ENCODE data around the gene TRPC4. TPM values are rescaled to one million over a fixed set of nuclear protein-coding genes. Genes with fewer than 3 reads are reported as not detected.

Gene TRPC4
- polyA plus RNA-seq, 1 donor from 2014 or later: 8.8 TPM

DNA sequence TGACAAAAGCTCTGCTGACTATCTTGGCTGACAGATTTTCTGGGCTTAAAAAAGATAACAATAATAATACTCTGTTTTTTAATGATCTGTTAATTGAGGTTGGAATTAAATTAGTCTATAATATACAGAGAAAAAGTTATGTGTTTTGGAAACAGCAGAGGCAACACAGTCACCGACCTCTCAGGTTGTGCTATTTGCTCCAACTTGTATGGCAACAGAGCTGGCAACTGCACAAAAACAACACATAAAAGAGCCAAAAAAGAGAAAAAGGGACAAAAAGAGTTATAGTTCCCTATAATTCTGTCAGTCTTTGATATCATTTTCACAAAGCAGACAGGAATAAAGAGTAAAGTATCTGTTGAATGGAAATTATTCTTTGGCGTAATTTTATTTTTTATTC lies 168.7 kb downstream of the TRPC4 start:
- Histone ChIP-seq H3K79me2 (replicated peaks; ENCODE audit: insufficient read depth, low read length) (no peaks in the 10 kb centered on the region), H3K4me3 (ENCODE audit: low read length) (no peak overlapping the region), H3F3A (ENCODE audit: insufficient read depth, low read length, poor library complexity, severe bottlenecking) (no peaks in the 10 kb centered on the region), H3K9me3 (ENCODE audit: low read length) (no peaks in the 10 kb centered on the region), H3K27me3 (ENCODE audit: insufficient read depth, low read depth, low read length) (no peaks in the 10 kb centered on the region), H3K9ac (ENCODE audit: low read length) (no peak overlapping the region), H4K20me1 (ENCODE audit: insufficient read depth) (no peaks in the 10 kb centered on the region), H2AFZ (ENCODE audit: low read depth, low read length) (no peak overlapping the region), H3K9me2 (ENCODE audit: insufficient read depth, low read length) (no peaks in the 10 kb centered on the region), H3K36me3 (ENCODE audit: insufficient read depth, low read length) (no peaks in the 10 kb centered on the region), H3K4me2 (ENCODE audit: low read length) (no peak overlapping the region), H3K27ac (ENCODE audit: low read length) (no peak overlapping the region)
- TF ChIP-seq SMC3 (conservative IDR thresholded peaks at IDR 0.05; ENCODE audit: poor library complexity) (no peak), EZH2 (IDR thresholded peaks at IDR 0.05; ENCODE audit: borderline replicate concordance, insufficient read depth, low read length, poor library complexity, severe bottlenecking) (no peak), EP300 (conservative IDR thresholded peaks at IDR 0.05; ENCODE audit: poor library complexity, severe bottlenecking) (no peak), TAF1 (IDR thresholded peaks at IDR 0.05; ENCODE audit: low read depth) (no peak), MXI1 (conservative IDR thresholded peaks at IDR 0.05; ENCODE audit: poor library complexity, severe bottlenecking) (no peak), RAD21 (conservative IDR thresholded peaks at IDR 0.05) (no peak), POLR2AphosphoS5 (IDR thresholded peaks at IDR 0.05) (no peak)
- TF ChIP-seq, protein P1, sequence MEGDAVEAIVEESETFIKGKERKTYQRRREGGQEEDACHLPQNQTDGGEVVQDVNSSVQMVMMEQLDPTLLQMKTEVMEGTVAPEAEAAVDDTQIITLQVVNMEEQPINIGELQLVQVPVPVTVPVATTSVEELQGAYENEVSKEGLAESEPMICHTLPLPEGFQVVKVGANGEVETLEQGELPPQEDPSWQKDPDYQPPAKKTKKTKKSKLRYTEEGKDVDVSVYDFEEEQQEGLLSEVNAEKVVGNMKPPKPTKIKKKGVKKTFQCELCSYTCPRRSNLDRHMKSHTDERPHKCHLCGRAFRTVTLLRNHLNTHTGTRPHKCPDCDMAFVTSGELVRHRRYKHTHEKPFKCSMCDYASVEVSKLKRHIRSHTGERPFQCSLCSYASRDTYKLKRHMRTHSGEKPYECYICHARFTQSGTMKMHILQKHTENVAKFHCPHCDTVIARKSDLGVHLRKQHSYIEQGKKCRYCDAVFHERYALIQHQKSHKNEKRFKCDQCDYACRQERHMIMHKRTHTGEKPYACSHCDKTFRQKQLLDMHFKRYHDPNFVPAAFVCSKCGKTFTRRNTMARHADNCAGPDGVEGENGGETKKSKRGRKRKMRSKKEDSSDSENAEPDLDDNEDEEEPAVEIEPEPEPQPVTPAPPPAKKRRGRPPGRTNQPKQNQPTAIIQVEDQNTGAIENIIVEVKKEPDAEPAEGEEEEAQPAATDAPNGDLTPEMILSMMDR (IDR thresholded peaks at IDR 0.05; ENCODE audit: poor library complexity, severe bottlenecking): no peak
- TF ChIP-seq, protein P2, sequence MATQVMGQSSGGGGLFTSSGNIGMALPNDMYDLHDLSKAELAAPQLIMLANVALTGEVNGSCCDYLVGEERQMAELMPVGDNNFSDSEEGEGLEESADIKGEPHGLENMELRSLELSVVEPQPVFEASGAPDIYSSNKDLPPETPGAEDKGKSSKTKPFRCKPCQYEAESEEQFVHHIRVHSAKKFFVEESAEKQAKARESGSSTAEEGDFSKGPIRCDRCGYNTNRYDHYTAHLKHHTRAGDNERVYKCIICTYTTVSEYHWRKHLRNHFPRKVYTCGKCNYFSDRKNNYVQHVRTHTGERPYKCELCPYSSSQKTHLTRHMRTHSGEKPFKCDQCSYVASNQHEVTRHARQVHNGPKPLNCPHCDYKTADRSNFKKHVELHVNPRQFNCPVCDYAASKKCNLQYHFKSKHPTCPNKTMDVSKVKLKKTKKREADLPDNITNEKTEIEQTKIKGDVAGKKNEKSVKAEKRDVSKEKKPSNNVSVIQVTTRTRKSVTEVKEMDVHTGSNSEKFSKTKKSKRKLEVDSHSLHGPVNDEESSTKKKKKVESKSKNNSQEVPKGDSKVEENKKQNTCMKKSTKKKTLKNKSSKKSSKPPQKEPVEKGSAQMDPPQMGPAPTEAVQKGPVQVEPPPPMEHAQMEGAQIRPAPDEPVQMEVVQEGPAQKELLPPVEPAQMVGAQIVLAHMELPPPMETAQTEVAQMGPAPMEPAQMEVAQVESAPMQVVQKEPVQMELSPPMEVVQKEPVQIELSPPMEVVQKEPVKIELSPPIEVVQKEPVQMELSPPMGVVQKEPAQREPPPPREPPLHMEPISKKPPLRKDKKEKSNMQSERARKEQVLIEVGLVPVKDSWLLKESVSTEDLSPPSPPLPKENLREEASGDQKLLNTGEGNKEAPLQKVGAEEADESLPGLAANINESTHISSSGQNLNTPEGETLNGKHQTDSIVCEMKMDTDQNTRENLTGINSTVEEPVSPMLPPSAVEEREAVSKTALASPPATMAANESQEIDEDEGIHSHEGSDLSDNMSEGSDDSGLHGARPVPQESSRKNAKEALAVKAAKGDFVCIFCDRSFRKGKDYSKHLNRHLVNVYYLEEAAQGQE (IDR thresholded peaks at IDR 0.05; ENCODE audit: borderline replicate concordance): no peak

DNA sequence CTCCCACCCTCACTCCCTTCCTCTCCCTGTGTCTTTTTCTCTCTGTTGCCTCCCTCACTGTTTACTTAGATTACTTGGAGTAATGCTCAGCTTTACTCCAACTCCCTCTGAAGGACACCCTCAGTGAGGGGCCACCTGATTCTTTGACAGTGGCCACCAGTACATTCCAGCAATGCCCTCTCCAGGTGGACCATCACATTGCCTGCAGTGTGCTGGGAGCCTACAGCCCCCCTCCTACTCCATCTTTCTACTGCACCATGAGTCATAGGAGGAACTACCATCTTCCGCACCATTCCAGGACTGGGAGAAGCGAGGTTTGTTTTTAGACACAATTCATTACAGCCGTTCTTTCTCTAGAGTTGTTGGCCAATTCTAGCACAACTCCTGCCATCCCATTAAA lies 174.4 kb downstream of the TRPC4 start:
- Histone ChIP-seq H3K9me3 (ENCODE audit: low read length) (no peaks in the 10 kb centered on the region), H3K9me2 (ENCODE audit: insufficient read depth, low read length) (no peaks in the 10 kb centered on the region), H3K27ac (ENCODE audit: low read length) (no peak overlapping the region), H2AFZ (ENCODE audit: low read depth, low read length) (no peak overlapping the region), H3K27me3 (ENCODE audit: insufficient read depth, low read depth, low read length) (no peaks in the 10 kb centered on the region), H3K4me3 (ENCODE audit: low read length) (no peak overlapping the region), H3K36me3 (ENCODE audit: insufficient read depth, low read length) (peaks cover 3% of the 10 kb centered on the region), H3K79me2 (replicated peaks; ENCODE audit: insufficient read depth, low read length) (no peaks in the 10 kb centered on the region), H3F3A (ENCODE audit: insufficient read depth, low read length, poor library complexity, severe bottlenecking) (no peaks in the 10 kb centered on the region), H3K4me2 (ENCODE audit: low read length) (no peak overlapping the region), H3K9ac (ENCODE audit: low read length) (no peak overlapping the region), H4K20me1 (ENCODE audit: insufficient read depth) (no peaks in the 10 kb centered on the region)
- TF ChIP-seq EP300 (conservative IDR thresholded peaks at IDR 0.05; ENCODE audit: poor library complexity, severe bottlenecking): no peak

DNA sequence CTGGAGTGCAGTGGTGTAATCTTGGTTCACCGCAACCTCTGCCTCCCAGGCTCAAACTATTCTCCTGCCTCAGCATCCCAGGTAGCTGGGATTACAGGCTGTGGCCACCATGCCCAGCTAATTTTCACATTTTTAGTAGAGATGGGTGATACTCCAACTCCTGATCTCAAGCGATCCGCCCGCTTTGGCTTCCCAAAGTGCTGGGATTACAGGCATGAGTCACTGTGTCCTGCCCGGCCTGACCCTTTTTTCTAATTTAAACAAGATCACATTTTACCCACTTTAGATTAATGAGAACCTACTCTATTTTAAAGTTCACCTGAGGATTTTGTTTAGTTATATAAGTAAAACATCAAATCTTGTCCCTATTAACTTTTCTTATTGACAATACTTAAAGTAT lies 179.2 kb downstream of the TRPC4 start:
- no peaks in the 10 kb centered on the region for H3K9me2 ChIP-seq (ENCODE audit: insufficient read depth, low read length)
- TF ChIP-seq POLR2AphosphoS5 (IDR thresholded peaks at IDR 0.05) (no peak), EP300 (conservative IDR thresholded peaks at IDR 0.05; ENCODE audit: poor library complexity, severe bottlenecking) (no peak), EZH2 (IDR thresholded peaks at IDR 0.05; ENCODE audit: borderline replicate concordance, insufficient read depth, low read length, poor library complexity, severe bottlenecking) (no peak), TAF1 (IDR thresholded peaks at IDR 0.05; ENCODE audit: low read depth) (no peak), SMC3 (conservative IDR thresholded peaks at IDR 0.05; ENCODE audit: poor library complexity) (no peak), RAD21 (conservative IDR thresholded peaks at IDR 0.05) (no peak)
- TF ChIP-seq, protein P1 (IDR thresholded peaks at IDR 0.05; ENCODE audit: poor library complexity, severe bottlenecking): no peak
- no peak overlapping the region for H3K4me2 ChIP-seq (ENCODE audit: low read length)
- no peaks in the 10 kb centered on the region for H3F3A ChIP-seq (ENCODE audit: insufficient read depth, low read length, poor library complexity, severe bottlenecking)
- H3K9me3 ChIP-seq (ENCODE audit: low read length): no peaks in the 10 kb centered on the region
- H3K27ac ChIP-seq (ENCODE audit: low read length): no peak overlapping the region
- H3K9ac ChIP-seq (ENCODE audit: low read length): no peak overlapping the region
- H2AFZ ChIP-seq (ENCODE audit: low read depth, low read length): no peak overlapping the region
- peaks cover 3% of the 10 kb centered on the region for H3K36me3 ChIP-seq (ENCODE audit: insufficient read depth, low read length)
- H3K27me3 ChIP-seq (ENCODE audit: insufficient read depth, low read depth, low read length): no peaks in the 10 kb centered on the region
- no peaks in the 10 kb centered on the region for H3K79me2 ChIP-seq (replicated peaks; ENCODE audit: insufficient read depth, low read length)
- no peak overlapping the region for H3K4me3 ChIP-seq (ENCODE audit: low read length)
- H4K20me1 ChIP-seq (ENCODE audit: insufficient read depth): no peaks in the 10 kb centered on the region
